Activated gamma-delta T cell treated with Interleukin-2 at 50 U/mL for 16 hours (primary cell): Measurements from ENCODE around the gene DET1.
"Not testable (repeated sequence)": the region's sequence is repeated elsewhere in the genome, so short reads cannot be mapped to it uniquely, and the experiment has no call there.

Experiments used
- DNase-seq: peaks from one replicate; pipeline ENCODE4 v3.0.0-alpha.2; 2020

Gene DET1

DNA sequence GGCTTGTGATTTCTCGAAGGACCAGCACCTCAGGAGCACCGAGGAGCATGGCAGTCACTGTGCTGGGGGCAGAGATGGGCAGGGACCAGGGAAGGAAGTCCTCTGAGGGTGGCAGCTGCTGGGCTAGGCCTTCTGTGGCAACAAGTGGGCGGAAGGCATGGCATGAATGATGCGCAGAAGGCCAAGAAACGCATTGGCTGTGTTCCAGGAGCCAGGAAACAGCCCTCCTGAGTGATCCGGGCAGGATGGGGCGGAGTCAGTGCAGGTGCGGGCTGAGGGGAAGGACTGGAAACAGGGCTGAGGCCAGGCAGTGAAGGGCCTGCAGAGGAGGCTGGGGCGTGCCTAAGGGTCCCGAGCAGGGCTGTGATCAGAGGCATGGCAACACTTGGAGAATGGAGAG is 55.3 kb downstream of the DET1 start:
- DNase-seq: no peak

DNA sequence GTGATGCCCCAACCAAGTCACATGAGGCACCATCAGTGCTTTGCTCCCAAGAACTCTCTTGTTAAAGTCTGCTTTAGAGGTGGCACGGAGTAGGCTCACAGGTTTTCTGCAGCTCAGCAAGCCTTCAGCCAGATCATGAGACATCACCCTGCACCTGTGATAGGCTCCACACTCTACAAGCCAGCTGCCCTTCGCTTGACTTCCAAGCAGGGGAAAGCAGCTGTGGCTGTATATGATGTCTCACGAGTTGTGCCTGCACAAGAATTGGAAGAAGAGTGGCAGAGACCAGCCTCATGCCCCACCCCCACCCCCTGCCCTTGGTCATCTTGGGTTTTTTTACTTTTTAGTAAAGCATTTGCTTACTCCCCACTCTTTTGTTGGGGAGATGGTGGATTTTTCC is 56.4 kb downstream of the DET1 start:
- DNase-seq: no peak

DNA sequence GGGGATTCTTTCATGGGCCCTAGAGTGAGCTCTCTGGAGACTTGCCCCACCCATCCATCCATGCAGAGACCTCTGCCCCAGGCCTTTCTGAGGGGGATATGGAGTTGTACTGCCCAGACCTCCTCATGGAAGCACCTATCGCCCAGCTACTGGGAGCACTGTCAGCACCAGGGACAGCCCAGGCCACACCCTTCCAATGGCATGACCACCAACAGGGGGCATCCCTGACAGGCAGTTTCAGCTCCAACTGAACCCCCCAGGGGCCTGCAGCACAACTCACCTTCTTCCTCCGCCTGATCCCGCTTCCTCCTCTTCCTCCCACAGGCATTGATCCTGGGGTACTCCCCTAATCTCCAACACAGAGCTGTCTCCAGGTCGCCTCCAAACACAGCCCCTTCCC is 57.2 kb downstream of the DET1 start:
- DNase-seq: no peak

DNA sequence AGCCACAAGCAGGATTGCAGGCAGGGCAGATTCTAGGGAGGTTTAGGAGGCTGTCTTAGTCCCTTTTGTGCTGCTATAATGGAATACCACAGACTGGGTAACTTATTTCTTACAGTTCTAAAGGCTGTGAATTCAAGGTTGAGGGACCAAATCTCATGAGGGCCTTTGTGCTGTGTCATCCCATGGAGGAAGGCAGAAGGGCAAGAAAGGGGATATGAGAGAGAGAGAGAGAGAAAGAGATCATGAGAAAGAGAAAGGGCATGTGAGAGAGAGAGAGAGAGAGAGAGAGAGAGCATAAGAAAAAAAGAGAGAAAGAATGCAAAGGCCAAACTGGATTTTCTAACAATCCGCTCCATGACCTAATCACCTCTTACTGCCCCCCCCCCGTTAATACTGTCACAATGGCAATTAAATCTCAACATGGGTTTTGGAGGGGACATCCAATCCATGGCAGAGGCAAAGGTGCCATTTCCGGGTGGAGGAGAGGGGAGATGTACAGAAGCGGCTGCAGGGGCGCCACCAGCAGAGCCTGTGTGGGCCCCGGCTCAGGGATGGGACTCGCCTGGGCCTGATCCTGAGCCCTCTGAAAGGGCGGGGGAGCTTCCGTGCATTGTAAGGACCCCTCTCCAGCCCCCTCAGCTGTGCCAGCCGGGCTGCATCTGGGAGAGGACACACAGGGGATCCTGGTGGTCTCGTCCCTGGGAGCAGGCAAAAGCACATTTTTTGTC is 58.5 kb downstream of the DET1 start:
- DNase-seq: no peak

DNA sequence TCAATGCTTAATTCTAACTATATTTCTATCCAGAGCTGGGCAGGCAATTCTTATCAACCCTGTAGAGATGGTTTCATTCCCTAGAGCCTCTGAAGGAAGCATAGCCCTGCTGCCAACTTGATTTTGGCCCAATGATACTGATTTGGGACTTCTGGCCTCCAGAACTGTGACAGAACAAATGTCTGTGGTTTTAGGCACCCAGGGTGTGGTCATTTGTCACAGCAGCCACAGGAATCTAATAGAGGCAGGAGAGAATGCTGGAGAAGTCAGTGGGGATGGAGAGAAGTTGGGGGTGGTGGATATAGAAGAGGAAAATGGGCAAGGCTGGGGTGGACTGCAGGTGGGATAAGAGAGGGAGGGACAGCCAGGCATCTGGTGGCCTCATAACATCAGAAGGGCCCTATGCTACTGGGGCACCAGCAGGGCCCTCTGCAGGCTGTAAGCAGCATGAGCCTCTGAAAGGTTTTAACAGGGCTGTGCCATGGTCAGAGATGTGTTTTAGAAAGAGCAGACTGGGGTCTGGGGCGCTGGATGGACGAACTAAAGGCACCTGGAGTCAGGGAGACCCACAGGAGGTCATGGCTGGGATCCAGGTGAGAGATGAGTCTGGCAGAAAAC is 59.2 kb downstream of the DET1 start:
- no peak for DNase-seq

DNA sequence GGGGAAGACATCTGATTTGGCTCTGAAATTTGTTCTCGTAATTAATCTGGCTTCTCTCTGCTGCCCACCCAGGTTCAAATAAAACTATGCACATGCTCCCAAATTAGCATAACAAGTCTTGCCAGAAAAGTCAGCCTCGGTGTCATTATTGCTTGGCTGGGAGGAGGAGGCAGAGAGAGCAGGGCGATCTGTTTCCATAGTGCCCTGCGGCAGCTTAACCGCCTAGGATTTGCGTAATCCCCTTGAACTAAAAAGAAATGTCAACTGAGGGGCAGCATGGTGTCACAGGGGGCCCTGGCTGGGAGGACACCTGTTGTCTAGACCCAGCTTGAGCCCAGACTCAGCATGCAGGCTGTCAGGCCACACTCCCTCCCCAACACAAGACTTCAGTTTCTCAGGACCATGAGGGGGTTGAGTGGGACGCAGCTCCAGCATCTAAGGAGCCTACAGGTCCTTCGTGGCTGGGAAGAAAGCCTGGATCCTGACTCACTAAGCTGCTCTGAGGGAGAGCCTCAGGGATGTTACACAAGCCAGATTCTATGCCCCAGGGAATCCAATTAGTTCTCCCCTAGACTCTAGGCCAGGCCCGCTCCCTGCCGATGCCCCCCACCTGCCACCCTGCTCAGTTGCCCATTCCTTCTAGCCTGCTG is 61.7 kb downstream of the DET1 start:
- DNase-seq: no peak

DNA sequence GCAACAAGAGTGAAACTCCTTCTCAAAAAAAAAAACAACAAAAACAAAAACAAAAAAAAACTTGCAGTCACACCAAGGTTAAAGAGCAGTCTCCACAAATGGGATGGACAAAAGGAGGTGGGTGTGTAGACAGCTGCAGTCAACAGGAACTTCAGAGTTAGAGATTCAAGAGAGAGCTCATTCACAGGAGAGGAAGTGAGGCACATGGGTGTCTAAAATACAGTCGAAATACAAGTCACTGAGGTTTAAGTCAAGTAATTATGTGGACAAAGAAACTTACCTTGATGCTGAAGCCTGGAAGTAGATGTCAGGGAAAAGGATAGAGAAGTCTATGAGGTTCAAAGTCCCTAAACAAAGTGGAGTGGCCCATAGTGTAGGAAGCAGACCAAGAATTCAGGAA is 64.2 kb downstream of the DET1 start:
- no peak for DNase-seq

DNA sequence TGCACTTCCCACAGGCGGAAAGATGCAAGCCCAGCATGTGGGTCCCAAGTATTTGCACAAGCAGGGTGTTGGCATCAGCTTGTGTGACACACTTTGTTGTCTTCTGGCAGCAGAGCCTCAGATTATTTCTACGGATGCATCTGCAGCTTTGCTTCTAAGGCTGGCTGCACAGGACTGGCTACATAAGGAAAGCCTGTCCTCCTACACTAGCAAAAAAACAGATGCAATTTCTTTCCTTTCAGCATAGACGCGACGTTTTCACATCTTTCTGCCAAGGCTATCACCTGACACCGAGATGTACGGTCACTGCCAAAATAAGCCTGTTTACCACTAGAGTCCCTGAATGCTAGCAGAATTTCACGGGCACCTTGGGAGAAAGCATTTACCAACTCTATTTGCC is 65.5 kb downstream of the DET1 start:
- no peak for DNase-seq

DNA sequence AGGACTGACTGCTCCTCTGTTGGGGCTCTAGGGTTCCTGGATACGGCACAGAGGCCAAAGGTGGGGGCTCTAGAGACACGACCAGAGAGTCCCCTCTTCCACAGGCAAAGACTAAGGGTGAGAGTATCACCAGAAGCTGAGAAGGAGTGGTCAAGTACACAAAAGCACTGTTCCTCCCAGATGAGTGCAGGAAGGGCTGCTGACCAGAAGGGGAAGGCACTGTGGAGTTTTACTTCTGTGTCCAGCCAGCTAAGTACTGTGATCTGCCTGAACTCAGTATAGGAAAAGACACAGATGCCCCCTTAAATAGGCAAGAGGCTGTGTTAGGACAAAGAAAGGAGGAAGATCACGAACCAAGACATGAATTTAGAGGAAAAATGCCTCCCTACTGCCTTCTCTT is 67.3 kb downstream of the DET1 start:
- no peak for DNase-seq

DNA sequence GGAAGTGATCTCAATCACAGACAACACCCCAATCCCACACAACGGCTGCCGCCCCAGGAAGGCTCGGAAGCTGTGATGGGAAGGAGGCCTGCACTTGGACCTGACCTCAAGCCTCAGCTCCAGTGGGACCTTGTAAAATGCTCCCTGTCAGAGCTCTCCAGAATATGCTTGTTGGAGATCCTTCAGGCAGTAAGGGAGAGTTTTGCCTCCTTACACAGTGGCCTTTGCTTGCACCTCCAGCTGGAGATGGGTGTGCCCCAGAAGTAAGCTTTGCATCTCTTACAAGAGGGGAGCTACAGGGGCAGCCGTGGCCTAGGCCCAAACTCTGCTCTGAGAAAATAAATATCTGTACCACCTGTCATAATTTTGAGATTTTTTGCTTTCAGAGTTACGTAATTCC is 68.6 kb downstream of the DET1 start:
- no peak for DNase-seq

DNA sequence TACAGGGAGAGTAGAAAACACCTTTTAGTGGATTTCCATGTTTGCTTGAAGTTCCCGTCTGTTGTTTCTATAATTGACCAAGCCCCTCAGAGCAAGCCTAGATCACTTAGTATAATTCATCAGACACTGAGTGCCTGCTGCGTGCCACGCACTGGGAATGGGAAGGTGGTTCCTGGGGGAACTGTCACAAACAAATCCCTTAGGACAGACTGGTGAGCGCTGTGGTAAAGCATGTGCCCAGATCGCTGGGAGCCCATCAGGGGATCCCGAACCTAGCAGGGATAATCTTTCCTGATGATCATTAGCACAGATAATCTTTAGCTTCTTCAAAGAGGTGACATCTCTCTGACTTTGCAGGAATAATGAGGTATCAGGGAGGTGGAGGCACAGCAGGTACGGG is 69.4 kb downstream of the DET1 start:
- DNase-seq: no peak

DNA sequence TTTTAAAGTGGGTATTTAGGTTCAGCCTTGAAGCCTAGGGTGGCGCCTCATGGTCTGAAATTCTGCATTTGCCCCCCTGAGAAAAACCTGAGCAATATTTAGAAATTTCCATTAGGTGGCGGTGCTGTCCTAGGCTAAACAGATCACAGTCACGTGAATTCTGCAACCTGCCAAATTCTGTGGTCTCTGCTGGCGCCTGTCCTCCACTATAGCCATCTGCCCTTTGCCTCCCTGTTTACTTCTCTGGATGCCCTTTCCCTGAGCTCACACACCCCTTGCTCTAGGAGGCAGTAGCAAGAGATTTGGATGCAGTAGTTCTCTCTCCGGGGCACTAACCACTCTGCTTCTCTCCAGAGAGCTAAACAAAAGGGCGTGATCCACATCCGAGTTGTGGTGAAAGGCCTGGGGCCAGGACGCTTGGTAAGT is 69.8 kb downstream of the DET1 start:
- DNase-seq: no peak

DNA sequence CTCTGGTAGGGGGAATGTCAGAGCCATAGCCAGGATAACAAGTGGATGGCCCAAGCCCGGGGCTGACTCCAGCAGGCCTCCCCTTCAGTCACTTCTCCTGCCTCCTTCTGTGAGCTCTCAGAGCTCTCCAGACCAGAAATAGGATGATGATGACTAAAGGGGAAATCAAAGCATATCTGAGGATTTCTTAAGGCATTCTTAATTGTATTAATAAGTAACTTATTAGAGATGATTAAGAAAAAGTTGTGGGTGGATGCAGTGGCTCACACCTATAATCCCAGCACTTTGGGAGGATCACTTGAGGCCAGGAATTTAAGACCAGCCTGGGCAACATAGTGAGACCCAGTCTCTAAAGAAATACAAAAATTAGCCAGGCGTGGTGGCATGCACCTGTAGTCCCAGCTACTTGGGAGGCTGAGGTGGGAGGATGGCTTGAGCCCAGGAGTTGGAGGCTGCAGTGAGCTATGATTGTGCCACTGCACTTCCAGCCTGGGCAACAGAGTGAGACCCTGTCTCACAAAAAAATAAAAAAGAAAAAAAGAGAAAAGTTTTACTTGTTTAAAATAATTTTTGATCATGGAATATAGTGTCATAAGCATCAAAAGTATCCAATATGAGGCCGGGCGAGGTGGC is 72.7 kb downstream of the DET1 start:
- DNase-seq: not testable (repeated sequence)

DNA sequence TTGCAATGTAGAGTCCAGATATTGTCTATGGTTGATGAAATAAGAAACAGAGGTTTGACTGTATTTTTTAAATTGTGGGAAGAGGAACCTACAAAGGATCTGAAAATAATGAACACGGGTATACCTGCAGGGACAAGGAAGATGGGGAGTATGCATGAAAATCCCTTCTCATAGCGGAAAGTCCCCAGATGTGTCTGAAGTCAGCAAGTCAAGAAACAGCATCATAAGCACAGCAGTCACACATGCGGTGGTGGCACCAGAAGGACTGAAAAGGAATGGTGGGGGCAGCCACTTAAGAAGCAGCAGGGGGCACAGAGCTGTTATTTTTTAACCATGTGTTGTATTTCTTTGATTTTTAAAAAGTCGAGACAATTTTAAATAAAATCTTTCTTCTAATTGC is 74.3 kb downstream of the DET1 start:
- DNase-seq: no peak

DNA sequence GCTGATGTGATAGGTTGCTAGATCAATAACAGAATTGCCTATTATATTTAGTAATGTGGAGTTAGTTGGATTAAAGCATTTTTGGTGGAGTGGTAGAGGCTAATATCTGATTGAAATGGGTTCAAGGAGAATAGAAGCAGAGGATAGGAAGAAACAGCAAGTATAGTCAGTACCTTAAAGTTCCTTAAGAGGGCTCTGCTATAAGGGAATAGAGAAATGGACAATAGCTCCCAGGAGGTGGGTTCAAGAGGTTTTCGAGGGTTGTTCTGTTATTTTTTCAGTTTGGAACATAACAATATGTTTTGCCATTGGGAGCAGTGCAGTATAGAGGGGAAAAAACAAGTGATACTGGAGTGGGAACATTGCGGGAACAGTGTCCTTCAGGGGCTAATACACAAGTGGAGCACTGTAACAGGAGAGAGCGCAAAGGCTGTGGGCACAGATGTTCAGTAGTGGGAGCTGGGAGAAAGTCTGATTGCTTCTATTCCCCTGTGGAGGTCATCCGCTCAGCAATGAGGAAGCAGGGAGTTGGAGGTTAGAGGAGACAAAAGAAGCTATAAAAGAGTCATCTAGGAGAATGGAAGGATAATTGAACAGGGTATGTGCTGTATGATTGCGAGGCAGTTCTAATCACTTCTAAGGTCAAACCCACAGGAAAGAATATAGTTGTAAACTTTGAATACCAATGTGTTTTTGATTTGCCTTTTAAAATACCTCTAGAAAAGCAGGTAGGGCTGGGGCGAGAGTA is 75.7 kb downstream of the DET1 start:
- DNase-seq: no peak

DNA sequence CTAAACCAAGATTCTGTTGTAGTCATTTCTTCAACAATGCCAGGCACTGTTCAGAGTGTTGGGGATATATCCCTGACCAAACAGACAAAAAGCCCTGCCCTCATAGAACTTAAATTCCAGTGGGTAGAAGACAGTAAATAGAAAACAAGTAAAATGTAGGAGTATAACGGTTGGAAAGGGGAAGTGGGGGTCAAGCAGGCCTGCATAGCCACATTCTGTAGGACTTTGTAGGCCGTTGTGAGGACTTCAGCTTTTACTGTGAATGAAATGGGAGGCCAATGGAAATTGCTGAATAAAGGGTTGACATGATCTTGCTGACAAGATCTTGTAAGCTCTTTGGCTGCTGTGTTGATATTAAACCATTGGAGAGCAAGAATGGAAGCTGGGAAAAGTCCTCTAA is 77.2 kb downstream of the DET1 start:
- no peak for DNase-seq

DNA sequence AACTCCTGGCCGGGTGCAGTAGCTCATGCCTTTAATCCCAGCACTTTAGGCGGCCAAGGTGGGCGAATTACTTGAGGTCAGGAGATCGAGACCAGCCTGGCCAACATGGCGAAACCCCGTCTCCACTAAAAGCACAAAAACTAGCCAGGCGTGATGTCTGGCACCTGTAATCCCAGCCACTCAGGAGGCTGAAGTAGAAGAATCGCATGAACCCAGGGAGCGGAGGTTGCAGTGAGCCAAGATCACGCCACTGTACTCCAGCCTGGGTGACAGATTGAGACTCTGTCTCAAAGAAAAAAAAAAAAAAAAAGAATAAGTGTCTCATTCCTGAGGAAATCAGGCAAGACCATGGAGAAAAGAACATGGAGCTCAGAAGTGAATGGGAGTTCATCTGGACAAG is 77.8 kb downstream of the DET1 start:
- not testable (repeated sequence) for DNase-seq

DNA sequence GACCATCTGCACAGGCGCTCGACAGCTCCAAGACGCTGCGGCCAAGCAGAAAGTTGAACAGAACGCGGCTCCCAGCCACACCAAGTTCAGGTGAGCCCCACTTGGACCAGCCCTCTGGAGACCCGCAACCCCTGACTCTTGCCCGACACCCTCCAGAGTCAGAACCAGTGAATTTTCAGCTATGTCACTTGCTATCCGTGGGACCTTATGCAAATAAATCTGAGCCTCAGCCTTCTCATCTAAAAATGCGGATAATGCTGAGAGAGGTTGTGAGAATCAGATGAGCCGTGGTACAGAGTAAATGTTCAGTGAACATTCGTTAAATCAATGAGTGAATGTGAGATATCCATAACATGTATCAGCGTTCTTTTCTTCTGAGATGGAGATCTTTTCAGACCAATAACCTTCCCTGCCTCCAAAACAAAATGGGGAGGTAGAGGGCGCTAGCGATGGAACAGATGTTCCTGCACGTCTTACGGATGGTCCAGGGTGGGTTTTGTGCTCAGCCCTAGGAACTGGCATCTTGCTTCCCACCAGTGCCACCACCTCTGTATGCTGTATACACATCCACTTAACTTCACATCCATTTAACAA is 78.4 kb downstream of the DET1 start:
- DNase-seq: no peak

DNA sequence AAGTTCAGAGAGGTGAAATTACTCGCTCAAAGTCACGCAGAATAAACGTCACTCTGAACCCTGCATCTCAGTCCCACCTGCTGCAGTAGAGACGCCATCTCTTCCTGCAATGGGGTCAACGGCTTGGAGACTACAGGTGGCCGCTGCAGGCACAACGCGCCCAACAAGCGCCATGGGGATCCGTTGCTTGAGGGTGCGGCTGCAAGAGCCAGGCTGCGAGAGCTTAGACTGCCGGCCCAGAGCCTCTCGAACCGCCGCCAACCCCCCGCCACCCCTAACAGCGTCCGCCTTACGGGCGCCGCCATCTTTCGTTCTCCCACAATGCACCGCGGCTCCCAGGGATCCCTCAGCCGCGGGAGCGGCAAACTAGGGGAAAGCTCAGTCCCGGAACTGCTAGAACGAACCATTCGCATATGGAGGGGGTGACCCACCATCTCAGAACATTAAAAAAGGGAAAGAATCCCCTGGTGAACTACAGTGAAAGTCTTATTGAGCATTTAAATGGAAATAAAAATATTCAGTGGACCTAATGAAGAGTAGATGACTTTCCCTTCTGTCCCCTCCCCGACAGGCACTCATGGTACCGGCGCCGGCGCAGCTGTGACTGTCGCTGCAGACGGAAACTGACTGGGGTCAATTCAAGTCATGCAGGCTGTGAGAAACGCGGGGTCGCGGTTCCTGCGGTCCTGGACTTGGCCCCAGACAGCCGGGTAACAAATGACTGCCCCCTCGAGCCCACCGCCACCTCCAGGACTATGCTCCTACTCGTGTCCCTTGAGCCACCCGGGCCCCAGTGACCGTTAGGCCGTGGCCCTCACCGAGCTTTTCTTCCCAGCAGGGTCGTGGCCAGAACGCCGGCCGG is 79.2 kb downstream of the DET1 start, which contains the start of the genes MRPL46 and MRPS11:
Gene MRPL46 (minus strand): TSS at position 316 of the 862 bp plus-strand sequence. CDS start 11 bp downstream, at position 305.
Gene MRPS11 (plus strand): TSS at position 636 of the 862 bp plus-strand sequence. CDS start 10 bp downstream, at position 646.
- DNase-seq: peak; percentile 89

DNA sequence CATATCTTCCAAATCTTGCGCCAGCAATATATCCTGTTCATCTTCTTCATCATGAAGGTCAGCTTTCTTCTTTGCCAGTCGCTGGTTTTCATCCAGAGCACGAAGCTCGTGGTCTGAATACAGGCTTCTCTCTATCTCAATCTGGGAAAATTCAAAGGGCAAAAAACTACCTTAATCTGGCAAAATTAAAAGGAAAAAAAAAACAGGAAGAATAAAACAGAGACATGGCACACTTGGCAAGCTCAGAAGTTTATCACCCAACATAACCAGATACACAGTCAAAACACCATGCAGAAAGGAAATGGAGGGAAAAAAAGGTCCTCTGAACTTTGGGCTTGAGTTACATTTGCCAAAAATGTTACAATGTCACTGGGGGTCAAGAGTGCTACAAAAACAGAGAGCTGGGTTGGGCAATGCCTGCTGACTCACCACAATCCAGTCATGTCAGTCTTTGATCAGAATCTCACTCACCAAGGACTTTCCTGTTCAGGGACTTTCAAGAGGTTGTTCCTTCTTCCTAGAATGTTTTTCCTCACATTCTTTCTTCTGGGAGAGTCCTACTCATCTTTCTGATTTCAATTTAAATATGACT is 80.8 kb downstream of the DET1 start:
- no peak for DNase-seq
